Dermis microvascular lymphatic vessel endothelial cell (primary cell): ENCODE data around the gene DCANP1. TPM values are rescaled to one million over a fixed set of nuclear protein-coding genes. Genes with fewer than 3 reads are reported as not detected.

Source experiments
- total RNA-seq: library from RNA; depleted of rRNA; stranded (reverse); fragments of >200 nt; gene quantifications from 2 replicates; pipeline ENCODE4 v1.2.1, GENCODE V29; 2014

The DCANP1 gene
- total RNA-seq, 1 donor from 2014 or later = not detected

Other genes with a start within 250 kb of the DCANP1 start
- 159 TPM in 2 replicates for gene MACROH2A1, start 48.1 kb downstream of the DCANP1 start, total RNA-seq
- gene TIFAB, start 5.0 kb upstream of the DCANP1 start, total RNA-seq = not detected in 2 replicates
- not detected in 2 replicates for gene NEUROG1, start 88.6 kb upstream of the DCANP1 start, total RNA-seq
- gene CXCL14, start 131.6 kb upstream of the DCANP1 start, total RNA-seq = under 0.01 TPM in 1 of 2 replicates, not detected in the other